AG04449 (cell line): Measurements from ENCODE around the gene XPNPEP2.

ENCODE experiments used
- CTCF ChIA-PET: fragments of 350-600 bp; formaldehyde crosslinking; extraction: SDS; loops from one replicate; lab custom pipeline; 2021; ENCODE audit warnings: antibody characterized with exemption; lab: Yijun Ruan, JAX
- POLR2A ChIA-PET: fragments of 400-600, 350-600 bp; formaldehyde crosslinking; extraction: SDS; loops from one replicate; lab custom pipeline; 2020; ENCODE audit warnings: antibody characterized with exemption, inconsistent platforms; lab: Yijun Ruan, JAX
- DNase-seq: peaks from one replicate; pipeline ENCODE4 v3.0.0-alpha.2; 2010; ENCODE audit warnings: low read depth, low spot score
- H3K4me3 ChIP-seq: 2 replicates; pipeline ENCODE4 v1.5.1; 2011; ENCODE audit warnings: low read depth, mild to moderate bottlenecking, control low read depth, low read length
- CTCF ChIP-seq: IDR thresholded peaks from one replicate; pipeline ENCODE4 v1.5.1; 2011; ENCODE audit warnings: mild to moderate bottlenecking, moderate library complexity, low read length, control low read depth, inconsistent platforms; ENCODE audit not compliant: insufficient read depth; ENCODE audit errors: missing control alignments

Gene XPNPEP2

GRCh38 chrX:129782706-129783105 is 43.9 kb downstream of the XPNPEP2 start:
- TF ChIP-seq CTCF: no peak
- ChIA-PET POLR2A (no interaction called here), CTCF (no interaction called here)
- no peak for DNase-seq
- H3K4me3 ChIP-seq: no peak overlapping the region

- TF ChIP-seq CTCF: no peak
- CTCF ChIA-PET: no interaction called here
- no peak for DNase-seq
These were observed 44.5 kb downstream of the XPNPEP2 start for GRCh38 chrX:129783291-129783713.

GRCh38 chrX:129784371-129784770 is 45.6 kb downstream of the XPNPEP2 start:
- DNase-seq: no peak
- ChIA-PET CTCF (no interaction called here), POLR2A (no interaction called here)
- no peak for TF ChIP-seq CTCF
- no peak overlapping the region for H3K4me3 ChIP-seq

More at GRCh38 chrX:129783291-129783713, 44.5 kb downstream of the XPNPEP2 start:
- H3K4me3 ChIP-seq: no peak overlapping the region
- POLR2A ChIA-PET: no interaction called here

GRCh38 chrX:129785160-129785947 is 46.6 kb downstream of the XPNPEP2 start:
- no peak for TF ChIP-seq CTCF
- no peak overlapping the region for H3K4me3 ChIP-seq
- CTCF ChIA-PET: no interaction called here
- POLR2A ChIA-PET: no interaction called here
- no peak for DNase-seq

GRCh38 chrX:129786210-129786651 is 47.5 kb downstream of the XPNPEP2 start:
- POLR2A ChIA-PET: no interaction called here
- CTCF ChIA-PET: interaction anchor here (0.9 kb wide), 1 partner anchor 43 kb away, joined by 3 read pairs; no protein-coding TSS in a partner anchor
- no peak for TF ChIP-seq CTCF
- H3K4me3 ChIP-seq: no peak overlapping the region
- DNase-seq: no peak

GRCh38 chrX:129787336-129788055 is 48.7 kb downstream of the XPNPEP2 start:
- H3K4me3 ChIP-seq: no peak overlapping the region
- no peak for DNase-seq
- ChIA-PET CTCF (interaction anchor here (0.9 kb wide), 2 partner anchors 34 to 42 kb away, joined by 3 read pairs; no protein-coding TSS in a partner anchor), POLR2A (no interaction called here)
- no peak for TF ChIP-seq CTCF
